GM23248 (cell line): ENCODE results near the gene PPP1R13B. TPM values are rescaled to one million over a fixed set of nuclear protein-coding genes. Genes with fewer than 3 reads are reported as not detected.
A peak's percentile ranks its signal among the peaks of the same experiment; 100 is the strongest.

ENCODE experiments used
- DNase-seq: peaks from one replicate; pipeline ENCODE4 v3.0.0-alpha.2; 2015
- H2AFZ ChIP-seq: fragments of 200-600 bp; sonication (generic); 2 replicates; pipeline ENCODE4 v1.6.1; 2016; ENCODE audit warnings: antibody characterized with exemption
- H3F3A ChIP-seq: fragments of 200-600 bp; sonication (generic); 2 replicates; pipeline ENCODE4 v1.6.1; 2016; ENCODE audit warnings: mild to moderate bottlenecking, antibody characterized with exemption, mixed run types; ENCODE audit not compliant: insufficient read depth
- H3K27ac ChIP-seq: fragments of 200-600 bp; sonication (generic); 2 replicates; pipeline ENCODE4 v1.5.1; 2016; ENCODE audit warnings: mild to moderate bottlenecking
- H3K27me3 ChIP-seq: fragments of 200-600 bp; sonication (generic); replicated peaks from 2 replicates; pipeline ENCODE4 v1.6.1; 2016; ENCODE audit warnings: mild to moderate bottlenecking; ENCODE audit not compliant: insufficient read depth
- H3K36me3 ChIP-seq: fragments of 200-600 bp; sonication (generic); 2 replicates; pipeline ENCODE4 v1.6.1; 2016; ENCODE audit warnings: low read depth, mild to moderate bottlenecking
- H3K4me1 ChIP-seq: fragments of 200-600 bp; sonication (generic); 2 replicates; pipeline ENCODE4 v1.6.1; 2016; ENCODE audit warnings: mild to moderate bottlenecking; ENCODE audit not compliant: insufficient read depth
- H3K4me2 ChIP-seq: fragments of 200-600 bp; sonication (generic); one replicate; pipeline ENCODE4 v1.6.1; 2016; ENCODE audit warnings: mild to moderate bottlenecking; ENCODE audit not compliant: unreplicated experiment
- H3K4me3 ChIP-seq: fragments of 200-600 bp; sonication (generic); 2 replicates; pipeline ENCODE4 v1.5.1; 2016; ENCODE audit warnings: mild to moderate bottlenecking
- H3K79me2 ChIP-seq: fragments of 200-600 bp; sonication (generic); 2 replicates; pipeline ENCODE4 v1.6.1; 2016; ENCODE audit warnings: mild to moderate bottlenecking; ENCODE audit not compliant: insufficient read depth
- H3K9ac ChIP-seq: fragments of 200-600 bp; sonication (generic); 2 replicates; pipeline ENCODE4 v1.6.1; 2016; ENCODE audit warnings: mild to moderate bottlenecking
- H3K9me2 ChIP-seq: fragments of 200-600 bp; sonication (generic); 2 replicates; pipeline ENCODE4 v1.6.1; 2016; ENCODE audit warnings: mixed run types, mild to moderate bottlenecking, moderate library complexity; ENCODE audit not compliant: insufficient read depth
- H3K9me3 ChIP-seq: fragments of 200-600 bp; sonication (generic); one replicate; pipeline ENCODE4 v1.6.1; 2017; ENCODE audit warnings: low read depth
- H4K20me1 ChIP-seq: fragments of 200-600 bp; sonication (generic); 2 replicates; pipeline ENCODE4 v1.6.0; 2016; ENCODE audit not compliant: insufficient read depth
- EZH2 ChIP-seq: fragments of 200-600 bp; sonication (generic); IDR thresholded peaks from 2 replicates; pipeline ENCODE4 v1.6.1; 2018; ENCODE audit warnings: antibody characterized with exemption, mild to moderate bottlenecking; ENCODE audit not compliant: insufficient read depth, poor library complexity, severe bottlenecking
- EZH2phosphoT487 ChIP-seq: fragments of 200-600 bp; sonication (generic); IDR thresholded peaks from 2 replicates; pipeline ENCODE4 v1.6.1; 2018; ENCODE audit warnings: antibody characterized with exemption, moderate library complexity, mild to moderate bottlenecking, low read depth; ENCODE audit not compliant: insufficient read depth
- WGBS, 2 experiments: methylation state at CpG; one replicate each; pipeline ENCODE4 v1.1.6; 2015 to 2017; ENCODE audit warnings: low lambda C conversion rate in 2 of 2, low coverage in 1 of 2; ENCODE audit errors: missing lambda C conversion rate in 2 of 2; 5-methylcytosine and 5-hydroxymethylcytosine counted together
- in situ Hi-C: fragments of 300-500 bp; cut with MboI; formaldehyde crosslinking; loops from 2 replicates; pipeline ENCODE4 v1.15.0; 2020
- polyA plus RNA-seq: library from polyadenylated mRNA; unstranded; fragments of >200 nt; fragmentation: Nextera tagmentation; extraction: Ambion mirVana; gene quantifications from 2 replicates; pipeline ENCODE4 v1.2.1, GENCODE V29; 2016
- total RNA-seq: library from RNA; depleted of rRNA; stranded (reverse); fragments of >200 nt; shearing (Covaris generic); gene quantifications from 2 replicates; pipeline ENCODE4 v1.2.3, GENCODE V29; 2014

The PPP1R13B gene
- total and polyA plus RNA-seq, 2 experiments from 2014 or later, result 2.0 to 4.6 TPM

DNA sequence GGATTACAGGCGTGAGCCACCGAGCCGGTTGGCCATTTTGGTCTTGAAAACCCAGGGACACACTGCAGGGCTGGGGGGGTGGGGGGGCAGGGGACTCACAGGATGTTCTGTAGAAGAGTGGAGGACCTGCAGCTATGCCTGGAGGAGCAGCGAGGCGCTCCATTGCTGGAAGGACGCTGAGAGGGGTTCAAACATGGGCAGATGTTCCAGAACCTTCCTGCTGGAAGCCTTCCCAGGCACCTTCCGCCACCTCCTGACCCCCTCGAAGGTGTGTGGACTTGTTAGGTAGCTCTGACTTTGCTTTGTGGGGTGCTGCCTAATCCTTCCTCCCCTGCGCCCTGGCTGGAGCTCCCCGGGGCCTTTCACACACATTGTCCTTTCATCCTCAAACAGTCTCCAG, 19.6 kb upstream of the PPP1R13B start:
- Histone ChIP-seq H4K20me1 (no peaks in the 10 kb centered on the region), H3K9me3 (no peaks in the 10 kb centered on the region), H3K4me3 (no peak overlapping the region), H3F3A (no peaks in the 10 kb centered on the region), H3K9ac (no peak overlapping the region), H2AFZ (no peak overlapping the region), H3K9me2 (no peaks in the 10 kb centered on the region), H3K4me2 (no peak overlapping the region), H3K27ac (no peak overlapping the region), H3K36me3 (no peaks in the 10 kb centered on the region), H3K27me3 (no peaks in the 10 kb centered on the region; the same call in 1 of the 2 replicates), H3K79me2 (no peaks in the 10 kb centered on the region), H3K4me1 (no peaks in the 10 kb centered on the region)
- TF ChIP-seq EZH2, result no peak
- TF ChIP-seq EZH2phosphoT487, result no peak
- DNase-seq, result no peak
- 84 to 85% methylated on average over 9 to 10 of the region's 10 CpGs for WGBS, 2 experiments
- in situ Hi-C loops, result no loop called here

DNA sequence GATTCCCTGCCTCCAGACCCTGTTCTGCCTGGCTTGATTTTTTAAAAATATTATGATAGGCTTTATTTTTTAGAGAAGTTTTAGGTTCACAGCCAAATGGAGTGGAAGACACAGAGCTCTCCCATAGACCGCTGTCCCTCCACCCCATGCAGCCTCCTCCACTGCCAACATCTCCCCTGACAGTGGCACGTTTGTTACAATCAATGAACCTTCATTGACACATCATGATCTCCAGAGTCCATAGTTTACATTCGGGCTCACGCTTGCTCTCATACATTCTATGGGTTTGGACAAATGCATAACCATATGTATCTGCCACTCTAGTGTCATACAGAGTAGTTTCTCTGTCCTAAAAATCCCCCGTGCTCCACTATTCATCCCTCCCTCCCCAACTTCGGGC, 15.9 kb upstream of the PPP1R13B start:
- H2AFZ ChIP-seq, result no peak overlapping the region
- no peaks in the 10 kb centered on the region for H3K79me2 ChIP-seq
- H3K9me2 ChIP-seq, result no peaks in the 10 kb centered on the region
- no peaks in the 10 kb centered on the region for H3K4me1 ChIP-seq
- no peak overlapping the region for H3K27ac ChIP-seq
- WGBS, 2 experiments, result 68 to 69% methylated on average over 6 of the region's 6 CpGs
- no peaks in the 10 kb centered on the region for H3K36me3 ChIP-seq
- H3K4me2 ChIP-seq, result no peak overlapping the region
- no peak overlapping the region for H3K9ac ChIP-seq
- no peak for DNase-seq
- H3K9me3 ChIP-seq, result no peaks in the 10 kb centered on the region
- in situ Hi-C loops, result no loop called here
- no peak for TF ChIP-seq EZH2
- no peak for TF ChIP-seq EZH2phosphoT487
- H3K4me3 ChIP-seq, result no peak overlapping the region
- no peaks in the 10 kb centered on the region for H3F3A ChIP-seq
- H3K27me3 ChIP-seq, result no peaks in the 10 kb centered on the region; the same call in 1 of the 2 replicates
- H4K20me1 ChIP-seq, result no peaks in the 10 kb centered on the region

- Histone ChIP-seq H3K27ac (no peak overlapping the region), H3K36me3 (no peaks in the 10 kb centered on the region), H3K79me2 (no peaks in the 10 kb centered on the region), H3K4me2 (no peak overlapping the region), H3K4me1 (no peaks in the 10 kb centered on the region), H3K4me3 (no peak overlapping the region), H3K9me2 (no peaks in the 10 kb centered on the region), H3F3A (no peaks in the 10 kb centered on the region), H3K27me3 (no peaks in the 10 kb centered on the region; the same call in 1 of the 2 replicates), H3K9ac (no peak overlapping the region), H3K9me3 (no peaks in the 10 kb centered on the region), H2AFZ (no peak overlapping the region), H4K20me1 (no peaks in the 10 kb centered on the region)
- DNase-seq, result no peak
- TF ChIP-seq EZH2phosphoT487 (no peak), EZH2 (no peak)
- in situ Hi-C loops, result no loop called here
- 74 to 75% methylated on average over 7 of the region's 7 CpGs for WGBS, 2 experiments
Measured at GRCh38 chr14:103862393-103862782, 15.0 kb upstream of the PPP1R13B start.

DNA sequence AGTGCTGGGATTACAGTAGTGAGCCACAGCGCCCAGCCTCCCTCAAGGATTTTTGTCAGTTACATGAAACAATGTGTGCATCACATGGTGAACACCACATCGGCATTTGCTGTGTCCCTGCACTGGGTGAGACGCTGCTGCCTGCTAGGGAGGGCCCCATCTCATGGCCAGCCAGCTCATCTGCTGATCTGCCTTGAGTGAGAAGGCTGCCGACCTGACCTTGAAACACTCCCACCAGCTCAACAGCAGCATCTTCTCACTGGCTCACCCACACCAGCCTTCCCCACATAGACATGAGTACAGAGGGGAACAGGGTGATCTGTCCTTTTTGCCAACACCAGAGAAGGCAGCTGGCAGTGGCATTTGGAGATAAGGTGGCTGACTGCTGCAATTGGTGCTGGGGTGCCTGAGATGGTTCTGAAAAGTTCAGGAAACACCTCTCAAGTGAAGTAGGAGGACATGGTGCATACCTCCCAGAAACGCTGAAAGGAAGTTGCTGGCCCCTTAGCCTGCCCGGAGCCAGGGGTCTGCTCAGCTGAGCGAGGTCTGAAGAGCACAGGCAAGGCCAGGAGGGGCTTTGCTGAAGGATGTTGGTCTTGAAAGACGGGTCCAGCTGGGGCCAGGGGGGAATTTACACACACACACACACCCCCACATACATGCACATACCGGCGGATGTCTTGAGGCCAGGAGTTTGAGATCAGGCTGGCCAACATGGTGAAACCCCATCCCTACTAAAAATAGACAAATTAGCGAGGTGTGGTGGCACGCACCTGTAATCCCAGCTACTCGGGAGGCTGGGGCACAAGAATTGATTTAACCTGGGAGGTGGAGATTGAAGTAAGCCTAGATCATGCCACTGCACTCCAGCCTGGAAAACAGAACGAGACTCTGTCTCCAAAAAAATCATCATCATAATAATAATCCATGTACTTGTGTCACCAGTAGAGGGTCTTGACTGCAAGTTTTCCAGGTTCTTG, 14.3 kb upstream of the PPP1R13B start:
- Histone ChIP-seq H2AFZ (no peak overlapping the region), H3K4me2 (no peak overlapping the region), H3F3A (no peaks in the 10 kb centered on the region), H3K9ac (no peak overlapping the region), H3K27ac (no peak overlapping the region), H3K79me2 (no peaks in the 10 kb centered on the region), H3K9me3 (no peaks in the 10 kb centered on the region), H3K36me3 (no peaks in the 10 kb centered on the region), H3K4me1 (no peaks in the 10 kb centered on the region), H3K4me3 (no peak overlapping the region), H3K27me3 (no peaks in the 10 kb centered on the region; the same call in 1 of the 2 replicates), H4K20me1 (no peaks in the 10 kb centered on the region), H3K9me2 (no peaks in the 10 kb centered on the region)
- in situ Hi-C loops, result no loop called here
- TF ChIP-seq EZH2phosphoT487 (no peak), EZH2 (no peak)
- WGBS, 2 experiments, result 52% methylated on average over 14 of the region's 14 CpGs
- DNase-seq, result peak; percentile 31
